Activated CD4-positive, CD25-positive, alpha-beta regulatory T cell treated with anti-CD3 and anti-CD28 coated beads, Interleukin-2, amount 50 U/mL, for 16 hours (primary cell): Measurements from ENCODE around the gene PCDHGA2.
"Not testable (repeated sequence)": the region's sequence is repeated elsewhere in the genome, so short reads cannot be mapped to it uniquely, and the experiment has no call there.

Source experiments
- DNase-seq: peaks from one replicate; pipeline ENCODE4 v3.0.0-alpha.2; 2020; ENCODE audit warnings: low read depth, low spot score

The PCDHGA2 gene

GRCh38 chr5:141382469-141383294 lies 44.1 kb downstream of the PCDHGA2 start, which contains the start of gene PCDHGA7:
TSS of gene PCDHGA7 (plus strand) at chr5:141382742. CDS start at chr5:141382900, 158 bp downstream.
- DNase-seq = no peak

DNA sequence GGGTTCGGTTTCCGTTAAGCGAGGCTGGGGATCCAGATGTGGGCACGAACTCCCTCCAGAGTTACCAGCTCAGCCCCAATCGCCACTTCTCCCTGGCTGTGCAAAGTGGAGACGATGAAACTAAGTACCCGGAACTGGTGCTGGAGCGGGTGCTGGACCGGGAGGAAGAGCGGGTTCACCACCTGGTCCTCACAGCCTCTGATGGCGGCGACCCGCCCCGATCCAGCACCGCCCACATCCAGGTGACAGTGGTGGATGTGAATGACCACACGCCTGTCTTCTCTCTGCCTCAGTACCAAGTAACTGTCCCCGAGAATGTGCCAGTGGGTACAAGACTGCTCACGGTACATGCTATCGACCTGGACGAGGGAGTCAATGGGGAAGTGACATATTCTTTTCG lies 44.8 kb downstream of the PCDHGA2 start:
- no peak for DNase-seq

DNA sequence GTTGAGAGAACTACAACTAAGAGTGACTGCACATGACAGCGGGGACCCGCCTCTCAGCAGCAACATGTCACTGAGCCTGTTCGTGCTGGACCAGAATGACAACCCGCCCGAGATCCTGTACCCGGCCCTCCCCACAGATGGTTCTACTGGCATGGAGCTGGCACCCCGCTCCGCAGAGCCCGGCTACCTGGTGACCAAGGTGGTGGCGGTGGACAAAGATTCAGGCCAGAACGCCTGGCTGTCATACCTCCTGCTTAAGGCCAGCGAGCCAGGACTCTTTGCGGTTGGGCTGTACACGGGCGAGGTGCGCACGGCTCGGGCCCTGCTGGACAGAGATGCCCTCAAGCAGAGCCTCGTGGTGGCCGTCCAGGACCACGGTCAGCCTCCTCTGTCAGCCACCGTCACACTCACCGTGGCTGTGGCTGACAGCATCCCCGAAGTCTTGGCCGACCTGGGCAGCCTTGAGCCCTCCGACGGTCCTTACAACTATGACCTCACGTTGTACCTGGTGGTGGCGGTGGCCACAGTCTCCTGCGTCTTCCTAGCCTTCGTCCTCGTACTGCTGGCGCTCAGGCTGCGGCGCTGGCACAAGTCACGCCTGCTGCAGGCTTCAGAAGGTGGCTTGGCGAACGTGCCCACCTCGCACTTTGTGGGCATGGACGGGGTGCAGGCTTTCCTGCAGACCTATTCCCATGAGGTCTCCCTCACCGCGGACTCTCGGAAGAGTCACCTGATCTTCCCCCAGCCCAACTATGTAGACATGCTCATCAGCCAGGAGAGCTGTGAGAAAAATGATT lies 46.1 kb downstream of the PCDHGA2 start:
- DNase-seq = no peak

DNA sequence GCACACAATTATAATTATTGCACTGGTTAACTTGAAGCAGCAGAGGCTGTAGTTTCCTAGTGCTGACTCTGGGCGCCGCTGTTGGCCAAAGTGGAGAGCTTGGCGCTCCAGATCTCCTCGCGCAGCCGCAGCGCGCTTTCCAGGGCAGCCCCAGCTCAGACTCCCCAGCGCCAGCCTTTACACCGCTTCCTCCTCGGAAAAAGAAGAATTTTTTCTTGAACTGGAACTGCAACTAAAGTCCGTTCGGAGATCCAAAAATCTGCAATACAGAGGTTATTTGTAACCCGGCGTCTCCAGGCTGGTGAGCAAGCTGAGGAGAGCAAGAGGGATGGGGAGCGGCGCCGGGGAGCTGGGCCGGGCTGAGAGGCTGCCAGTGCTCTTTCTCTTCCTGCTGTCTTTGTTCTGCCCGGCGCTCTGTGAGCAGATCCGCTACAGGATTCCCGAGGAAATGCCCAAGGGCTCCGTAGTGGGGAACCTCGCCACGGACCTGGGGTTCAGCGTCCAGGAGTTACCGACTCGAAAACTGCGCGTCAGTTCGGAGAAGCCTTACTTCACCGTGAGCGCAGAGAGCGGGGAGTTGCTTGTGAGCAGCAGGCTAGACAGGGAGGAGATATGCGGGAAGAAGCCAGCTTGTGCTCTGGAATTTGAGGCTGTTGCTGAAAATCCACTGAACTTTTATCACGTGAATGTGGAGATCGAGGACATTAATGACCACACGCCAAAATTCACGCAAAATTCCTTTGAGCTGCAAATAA lies 49.2 kb downstream of the PCDHGA2 start, which contains the start of gene PCDHGB4:
Gene PCDHGB4 (plus strand): TSS at position 142 of the 755 bp plus-strand sequence. CDS start 187 bp downstream, at position 329.
- DNase-seq = not testable (repeated sequence)

- DNase-seq = no peak
Observed at GRCh38 chr5:141388661-141389060, 50.1 kb downstream of the PCDHGA2 start.

DNA sequence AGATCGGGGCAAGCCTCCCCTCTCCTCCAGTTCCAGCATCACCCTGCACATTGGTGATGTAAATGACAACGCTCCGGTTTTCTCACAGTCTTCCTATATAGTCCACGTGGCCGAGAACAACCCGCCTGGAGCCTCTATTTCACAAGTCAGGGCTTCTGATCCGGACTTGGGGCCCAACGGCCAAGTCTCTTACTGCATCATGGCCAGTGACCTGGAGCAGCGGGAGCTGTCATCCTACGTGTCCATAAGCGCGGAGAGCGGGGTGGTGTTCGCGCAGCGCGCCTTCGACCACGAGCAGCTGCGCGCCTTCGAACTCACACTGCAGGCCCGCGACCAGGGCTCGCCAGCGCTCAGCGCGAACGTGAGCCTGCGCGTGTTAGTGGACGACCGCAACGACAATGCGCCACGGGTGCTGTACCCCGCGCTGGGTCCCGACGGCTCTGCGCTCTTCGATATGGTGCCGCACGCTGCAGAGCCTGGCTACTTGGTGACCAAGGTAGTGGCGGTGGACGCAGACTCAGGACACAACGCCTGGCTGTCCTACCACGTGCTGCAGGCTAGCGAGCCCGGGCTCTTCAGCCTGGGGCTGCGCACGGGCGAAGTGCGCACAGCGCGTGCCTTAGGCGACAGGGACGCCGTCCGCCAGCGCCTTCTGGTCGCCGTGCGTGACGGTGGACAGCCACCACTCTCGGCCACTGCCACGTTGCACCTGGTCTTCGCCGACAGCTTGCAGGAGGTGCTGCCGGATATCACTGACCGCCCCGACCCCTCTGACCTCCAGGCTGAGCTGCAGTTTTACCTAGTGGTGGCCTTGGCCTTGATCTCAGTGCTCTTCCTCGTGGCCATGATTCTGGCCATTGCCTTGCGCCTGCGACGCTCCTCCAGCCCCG lies 50.8 kb downstream of the PCDHGA2 start:
- no peak for DNase-seq

GRCh38 chr5:141392429-141393198 lies 54.1 kb downstream of the PCDHGA2 start, which contains the start of gene PCDHGA8:
TSS of gene PCDHGA8 (plus strand) at chr5:141392633. CDS start at chr5:141392814, 181 bp downstream.
- no peak for DNase-seq
